Measurements from ENCODE around the gene C1orf53.
A peak's percentile ranks its signal among the peaks of the same experiment; 100 is the strongest.

C1orf53 gene

GRCh38 chr1:197910120-197910991 lies 7.9 kb downstream of the C1orf53 start:
- no peaks in the 10 kb centered on the region for H3K36me3 ChIP-seq
- no peaks in the 10 kb centered on the region for H3K9me3 ChIP-seq (ENCODE audit: severe bottlenecking)
- H3K27me3 ChIP-seq (ENCODE audit: insufficient read depth, low read depth, severe bottlenecking), result no peaks in the 10 kb centered on the region
- H3K4me3 ChIP-seq (ENCODE audit: low read depth, low read length), result no peak overlapping the region
- no peak for TF ChIP-seq CTCF (IDR thresholded peaks at IDR 0.05; ENCODE audit: low read depth, low read length)
- no peak overlapping the region for H3K27ac ChIP-seq
- DNase-seq, result no peak

- Histone ChIP-seq H3K27ac (no peak overlapping the region), H3K36me3 (no peaks in the 10 kb centered on the region), H3K9me3 (ENCODE audit: severe bottlenecking) (no peaks in the 10 kb centered on the region), H3K4me3 (ENCODE audit: low read depth, low read length) (peak overlapping the region; percentile 36), H3K27me3 (ENCODE audit: insufficient read depth, low read depth, severe bottlenecking) (no peaks in the 10 kb centered on the region)
- DNase-seq, result peak; percentile 70
- TF ChIP-seq CTCF (IDR thresholded peaks at IDR 0.05; ENCODE audit: low read depth, low read length), result no peak
Observed at GRCh38 chr1:197911111-197911856, 8.9 kb downstream of the C1orf53 start.

- Histone ChIP-seq H3K27me3 (ENCODE audit: insufficient read depth, low read depth, severe bottlenecking) (peaks cover 3% of the 10 kb centered on the region), H3K27ac (no peak overlapping the region), H3K9me3 (ENCODE audit: severe bottlenecking) (no peaks in the 10 kb centered on the region), H3K36me3 (no peaks in the 10 kb centered on the region), H3K4me3 (ENCODE audit: low read depth, low read length) (peak overlapping the region; percentile 36)
- no peak for DNase-seq
- no peak for TF ChIP-seq CTCF (IDR thresholded peaks at IDR 0.05; ENCODE audit: low read depth, low read length)
Observed at GRCh38 chr1:197911857-197912696, 9.6 kb downstream of the C1orf53 start.

- Histone ChIP-seq H3K27me3 (ENCODE audit: insufficient read depth, low read depth, severe bottlenecking) (peaks cover 6% of the 10 kb centered on the region), H3K9me3 (ENCODE audit: severe bottlenecking) (no peaks in the 10 kb centered on the region), H3K27ac (no peak overlapping the region), H3K36me3 (no peaks in the 10 kb centered on the region), H3K4me3 (ENCODE audit: low read depth, low read length) (no peak overlapping the region)
- TF ChIP-seq CTCF (IDR thresholded peaks at IDR 0.05; ENCODE audit: low read depth, low read length), result no peak
- DNase-seq, result no peak
Observed at GRCh38 chr1:197912739-197913494, 10.5 kb downstream of the C1orf53 start.
